Kidney glomerular epithelial cell (primary cell): Measurements from ENCODE around the gene MYO19.
"Not testable (repeated sequence)": the region's sequence is repeated elsewhere in the genome, so short reads cannot be mapped to it uniquely, and the experiment has no call there.

ENCODE experiments used
- DNase-seq: peaks from one replicate; lab custom pipeline; 2025; lab: John Stamatoyannopoulos, UW

Gene MYO19

DNA sequence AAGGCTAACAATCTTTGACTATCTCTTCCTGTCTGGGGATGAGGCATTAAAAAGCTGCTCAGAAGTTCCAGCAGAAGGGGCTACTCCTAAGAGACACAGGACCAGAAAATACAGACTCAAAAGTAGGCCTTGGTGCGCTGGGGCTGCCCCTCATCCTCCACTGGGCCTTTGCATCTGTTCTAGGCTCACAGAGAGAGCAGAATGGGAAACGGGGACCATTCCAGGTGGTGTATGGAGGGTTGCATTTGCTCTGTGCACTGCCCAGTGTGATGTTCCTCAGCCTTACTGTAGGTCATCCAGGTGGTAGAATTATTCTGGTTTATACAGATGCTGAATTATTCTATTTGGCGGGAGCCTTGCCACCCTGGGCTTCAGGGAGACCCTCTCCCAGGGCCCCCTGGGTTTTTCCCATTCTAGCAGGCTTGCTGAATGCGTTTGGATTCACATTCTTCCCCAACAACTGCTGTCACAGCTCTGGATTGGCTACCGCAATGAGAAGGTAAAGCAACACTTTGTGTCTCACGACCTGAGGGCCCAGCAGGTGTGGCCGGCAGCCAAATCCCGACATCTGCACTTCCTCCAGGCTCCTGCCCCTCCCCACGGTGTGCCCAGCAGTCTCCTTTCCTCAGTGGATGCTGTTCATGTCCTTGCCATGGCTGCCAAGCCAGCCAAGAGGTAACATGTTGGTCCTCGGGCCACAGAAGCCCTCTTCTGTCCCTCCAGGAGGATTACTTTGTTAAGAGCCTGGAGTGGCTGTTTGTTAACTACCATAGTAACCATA, 73.1 kb downstream of the MYO19 start:
- DNase-seq = no peak

DNA sequence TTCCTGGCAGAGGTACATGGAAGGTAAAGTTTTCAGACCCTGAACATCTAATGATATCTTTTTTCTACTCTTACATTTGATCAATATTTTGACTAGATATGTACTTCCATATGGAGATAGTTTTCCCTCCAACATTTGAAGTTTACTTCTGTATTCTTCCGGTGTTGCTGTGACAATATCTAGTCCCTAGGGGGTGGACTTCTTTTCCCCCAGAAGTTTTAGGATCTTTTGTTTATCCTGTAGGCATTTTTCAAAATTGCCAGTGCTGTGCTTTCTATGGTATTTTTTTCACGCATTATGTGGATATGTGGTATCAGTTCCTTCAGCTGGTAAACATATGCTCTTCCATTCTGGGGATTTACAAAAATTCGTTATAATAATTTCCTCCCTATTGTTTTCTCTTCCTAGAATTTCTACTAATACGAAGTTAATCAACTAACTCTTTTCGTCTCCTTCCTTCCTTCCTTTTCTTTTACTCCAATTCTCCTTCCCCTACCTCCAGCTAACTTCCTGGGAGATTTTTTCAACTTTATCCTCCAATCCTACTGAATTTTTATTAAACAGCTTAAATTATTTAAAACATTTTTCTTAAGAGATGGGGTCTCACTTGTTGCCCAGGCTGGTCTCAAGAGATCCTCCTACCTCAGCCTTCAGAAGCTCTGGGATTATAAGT, 74.3 kb downstream of the MYO19 start:
- DNase-seq = no peak

DNA sequence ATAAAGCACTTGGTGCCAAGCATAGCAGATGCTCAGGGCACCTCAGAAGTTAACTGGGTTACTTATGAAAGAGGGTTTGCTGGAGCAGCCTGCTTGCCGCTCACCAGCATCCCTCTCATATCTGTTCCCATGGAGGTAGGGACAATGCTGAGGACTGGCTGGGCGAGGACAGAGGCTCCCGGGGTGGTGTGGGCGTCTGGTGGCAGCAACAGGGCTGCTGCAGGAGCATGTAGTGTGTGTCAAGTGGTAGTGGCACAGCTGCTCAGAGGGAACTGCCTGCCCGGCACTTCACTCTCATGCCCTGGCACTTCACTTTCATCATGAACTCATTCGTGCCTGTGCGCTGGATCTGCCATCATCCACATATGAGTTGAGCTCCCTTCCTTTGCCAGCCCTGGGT, 75.1 kb downstream of the MYO19 start:
- no peak for DNase-seq

DNA sequence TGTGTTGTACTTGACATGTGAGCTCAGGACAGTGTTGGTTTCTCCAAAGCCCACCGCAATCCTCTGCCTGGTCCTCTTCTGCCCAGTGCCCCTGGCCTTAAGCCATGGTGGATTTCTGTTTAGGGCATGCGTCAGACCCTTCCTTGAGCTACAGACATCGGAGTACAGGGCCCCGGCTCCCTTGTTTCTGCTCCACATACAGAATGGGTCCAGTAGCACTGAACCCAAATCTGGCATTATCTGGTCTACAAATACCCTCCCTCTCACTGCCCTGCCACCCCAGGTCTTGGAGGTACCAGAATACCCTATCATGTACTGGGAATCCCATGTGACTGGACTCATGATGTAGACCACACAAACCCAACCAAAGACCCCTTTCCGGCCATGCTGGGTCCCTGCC, 75.6 kb downstream of the MYO19 start:
- DNase-seq = no peak

DNA sequence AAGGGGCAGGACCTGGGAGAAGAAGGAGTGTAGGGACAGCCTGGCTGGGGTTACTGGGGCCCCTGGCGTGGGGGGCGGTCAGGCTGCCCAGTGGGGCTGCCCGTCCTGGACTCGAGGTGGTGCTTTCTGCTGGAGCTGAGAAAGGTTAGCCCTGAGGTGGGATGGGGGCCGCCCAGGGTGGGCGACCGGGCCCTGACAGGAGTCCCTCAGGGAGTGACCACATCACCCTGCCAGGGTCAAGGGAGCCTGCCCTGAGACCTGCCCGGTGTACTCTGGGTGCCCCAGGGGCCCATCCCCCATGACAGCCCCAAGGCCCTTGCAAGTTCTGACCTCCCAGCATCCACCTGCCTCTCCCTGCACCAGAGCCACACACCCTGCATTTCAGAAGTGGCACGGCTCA, 77.0 kb downstream of the MYO19 start:
- DNase-seq = not testable (repeated sequence)

DNA sequence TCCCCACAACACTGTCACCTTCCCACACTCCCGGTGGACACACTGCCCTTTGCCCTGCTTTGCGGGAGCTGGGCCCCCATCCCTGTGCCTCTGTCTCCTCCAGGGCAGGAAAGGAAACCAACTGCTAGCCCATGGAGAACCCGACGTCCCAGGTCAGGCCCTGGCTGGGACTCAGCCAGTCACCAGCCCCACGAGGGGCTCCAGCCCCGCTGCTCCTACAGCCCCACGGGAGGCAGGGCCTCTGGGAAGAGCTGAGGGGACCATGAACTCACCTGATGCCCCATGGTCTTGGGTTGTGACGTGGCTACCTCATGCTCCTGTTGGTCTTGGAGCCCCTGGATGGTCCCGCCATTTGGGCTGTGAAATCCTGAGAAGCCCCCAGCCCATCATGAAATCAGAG, 81.8 kb downstream of the MYO19 start:
- DNase-seq = not testable (repeated sequence)

DNA sequence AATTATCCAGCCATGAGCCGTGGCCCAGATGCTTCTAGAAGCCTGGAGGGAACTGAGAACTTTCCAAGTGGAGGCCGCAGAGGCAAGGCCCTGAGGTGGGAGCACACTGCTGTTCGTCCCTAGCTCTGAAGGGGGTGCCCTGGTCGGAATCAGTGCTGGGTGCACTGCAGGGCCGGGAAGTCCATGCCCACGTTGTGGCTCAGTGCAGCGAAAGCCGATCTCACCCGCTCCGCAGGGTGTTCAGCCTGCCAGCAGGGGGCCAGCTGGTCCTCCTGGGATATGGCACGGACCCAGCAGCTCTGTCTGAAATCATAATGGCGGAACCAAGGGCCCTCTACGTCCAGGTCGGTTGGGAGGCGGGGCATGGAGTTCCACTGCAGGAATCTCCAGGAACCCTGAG, 84.7 kb downstream of the MYO19 start:
- DNase-seq = not testable (repeated sequence)
